Fibroblast of skin of right biceps (primary cell): ENCODE data around the gene MIS18BP1.
A peak's percentile ranks its signal among the peaks of the same experiment; 100 is the strongest.
"Not testable (repeated sequence)": the region's sequence is repeated elsewhere in the genome, so short reads cannot be mapped to it uniquely, and the experiment has no call there.

Source experiments
- DNase-seq: peaks from one replicate; pipeline ENCODE4 v3.0.0-alpha.2; 2013

The MIS18BP1 gene

DNA sequence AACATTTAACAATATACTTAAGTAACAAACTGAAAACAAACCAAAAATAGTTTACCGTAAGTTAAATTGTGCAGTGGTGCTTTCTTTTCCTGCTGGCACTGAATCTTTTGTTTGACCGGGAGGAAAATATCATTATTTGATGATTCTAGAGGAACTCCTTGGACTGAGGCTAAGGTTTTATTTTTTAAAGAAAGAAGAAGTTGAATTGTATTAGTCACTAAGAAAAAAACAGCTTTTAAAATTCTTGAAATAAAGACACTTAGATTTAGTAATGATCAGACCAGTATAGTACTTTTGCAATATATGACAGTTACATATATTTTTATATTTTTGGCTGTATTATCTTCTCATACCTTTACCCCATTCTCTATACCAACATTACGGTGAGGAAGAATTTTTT lies 10.3 kb downstream of the MIS18BP1 start:
- no peak for DNase-seq

DNA sequence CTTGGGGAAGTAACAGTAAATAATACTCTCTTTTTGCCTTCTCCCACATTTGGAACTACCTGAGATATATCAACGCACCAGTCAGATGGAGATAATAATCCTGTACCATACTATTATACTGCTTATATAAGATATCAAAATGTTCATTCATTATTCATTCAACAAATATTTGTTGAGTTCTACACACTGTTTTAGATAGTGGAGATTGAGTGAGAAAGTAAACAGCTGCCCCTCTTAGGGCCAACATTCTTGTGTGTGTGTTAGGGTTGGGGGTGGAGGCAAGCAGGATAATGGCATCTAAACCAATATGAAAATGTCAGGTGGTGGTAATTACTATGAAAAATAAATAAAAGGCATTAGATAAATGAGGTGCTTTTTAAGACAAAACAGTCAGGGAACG lies 14.0 kb downstream of the MIS18BP1 start:
- DNase-seq = no peak

GRCh38 chr14:45227566-45227965 lies 25.4 kb downstream of the MIS18BP1 start:
- no peak for DNase-seq

GRCh38 chr14:45222485-45223262 lies 30.3 kb downstream of the MIS18BP1 start:
- no peak for DNase-seq

- DNase-seq = not testable (repeated sequence)
Observed at GRCh38 chr14:45214341-45214740, 38.7 kb downstream of the MIS18BP1 start.

DNA sequence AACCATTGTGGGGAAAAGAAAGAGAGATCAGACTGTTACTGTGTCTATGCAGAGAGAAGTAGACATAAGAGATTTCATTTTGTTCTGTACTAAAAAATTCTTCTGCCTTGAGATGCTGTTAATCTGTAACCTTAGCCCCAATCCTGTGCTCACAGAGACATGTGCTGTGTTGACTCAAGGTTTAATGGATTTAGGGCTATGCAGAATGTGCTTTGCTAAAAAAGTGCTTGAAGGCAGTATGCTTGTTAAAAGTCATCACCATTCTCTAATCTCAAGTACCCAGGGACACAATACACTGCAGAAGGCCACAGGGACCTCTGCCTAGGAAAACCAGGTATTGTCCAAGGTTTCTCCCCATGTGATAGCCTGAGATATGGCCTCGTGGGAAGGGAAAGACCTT lies 39.3 kb downstream of the MIS18BP1 start:
- DNase-seq = not testable (repeated sequence)

DNA sequence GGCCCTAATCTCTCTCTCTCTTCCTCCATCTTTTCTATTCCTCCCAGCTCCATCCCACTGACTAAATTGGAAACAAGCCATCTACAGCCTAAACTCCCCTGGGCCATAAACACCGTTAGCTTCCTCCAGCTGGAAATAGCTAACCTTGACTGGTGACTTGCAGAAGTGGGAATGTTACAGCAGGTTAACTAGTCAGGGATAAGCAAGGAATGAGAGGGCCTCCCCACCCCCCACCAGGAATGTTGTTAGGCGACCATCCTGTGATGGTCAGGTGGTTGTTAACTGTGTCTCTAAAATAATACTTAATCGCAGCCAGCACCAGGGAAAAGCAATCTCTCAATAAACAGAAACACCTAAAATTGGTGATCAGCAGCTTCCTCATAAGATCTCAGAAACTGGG lies 40.8 kb downstream of the MIS18BP1 start:
- no peak for DNase-seq

GRCh38 chr14:45211295-45211694 lies 41.7 kb downstream of the MIS18BP1 start:
- DNase-seq = no peak

DNA sequence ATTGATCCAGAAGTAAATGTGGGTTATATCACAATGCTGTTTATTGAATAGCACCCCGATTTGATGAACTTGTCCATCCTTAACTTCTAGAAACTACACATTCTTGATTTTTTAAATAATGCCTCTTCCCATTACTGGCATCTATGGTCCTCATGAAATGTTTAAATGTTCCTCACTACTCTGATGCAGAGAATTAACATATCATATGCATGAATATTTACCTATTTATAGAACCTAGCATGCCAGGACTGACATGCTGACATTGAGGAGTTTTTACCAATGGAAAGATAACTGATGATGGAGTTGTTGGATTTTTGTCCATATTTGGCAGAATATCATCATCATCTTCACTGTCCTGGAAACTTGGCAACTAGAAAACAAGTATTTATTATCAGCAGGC lies 42.8 kb downstream of the MIS18BP1 start:
- no peak for DNase-seq

DNA sequence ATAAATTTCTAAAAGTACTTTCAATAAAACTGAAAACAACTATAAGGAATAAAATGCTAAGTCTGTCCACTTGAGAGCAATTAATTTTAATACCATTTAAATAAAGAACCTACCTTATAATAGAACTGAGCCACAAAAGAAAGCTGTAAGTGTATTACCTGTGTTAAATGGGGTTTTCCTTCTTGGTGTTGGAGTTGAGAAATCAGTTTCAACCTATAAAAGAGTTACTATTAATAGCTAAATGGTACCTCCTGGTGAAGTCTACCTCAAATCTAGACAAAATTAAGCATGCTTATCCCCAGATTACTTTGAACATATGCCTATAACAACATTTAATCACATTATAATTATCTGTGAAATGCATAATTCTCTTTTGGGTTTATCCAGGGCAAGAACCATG lies 48.8 kb downstream of the MIS18BP1 start:
- no peak for DNase-seq

GRCh38 chr14:45201905-45202304 lies 51.1 kb downstream of the MIS18BP1 start:
- DNase-seq = peak; percentile 9

GRCh38 chr14:45199230-45199629 lies 53.8 kb downstream of the MIS18BP1 start:
- peak; percentile 50 for DNase-seq

DNA sequence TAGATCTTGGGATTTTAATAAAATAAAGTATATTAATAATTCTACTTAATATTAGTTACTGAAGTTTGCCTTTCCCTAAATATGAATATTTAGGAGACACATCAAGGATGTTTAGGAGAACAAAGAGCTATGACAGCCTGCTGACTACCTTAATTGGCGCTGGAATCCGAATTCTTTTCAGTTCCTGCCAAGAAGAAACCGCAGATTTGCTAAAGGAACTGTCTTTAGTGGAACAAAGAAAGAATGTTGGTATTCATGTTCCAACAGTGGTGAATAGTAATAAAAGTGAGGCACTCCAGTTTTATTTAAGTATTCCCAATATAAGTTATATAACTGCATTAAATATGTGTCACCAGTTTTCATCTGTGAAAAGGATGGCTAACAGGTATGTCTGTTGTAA lies 54.5 kb downstream of the MIS18BP1 start:
- DNase-seq = peak; percentile 68

GRCh38 chr14:45194964-45195363 lies 58.0 kb downstream of the MIS18BP1 start:
- DNase-seq = no peak

DNA sequence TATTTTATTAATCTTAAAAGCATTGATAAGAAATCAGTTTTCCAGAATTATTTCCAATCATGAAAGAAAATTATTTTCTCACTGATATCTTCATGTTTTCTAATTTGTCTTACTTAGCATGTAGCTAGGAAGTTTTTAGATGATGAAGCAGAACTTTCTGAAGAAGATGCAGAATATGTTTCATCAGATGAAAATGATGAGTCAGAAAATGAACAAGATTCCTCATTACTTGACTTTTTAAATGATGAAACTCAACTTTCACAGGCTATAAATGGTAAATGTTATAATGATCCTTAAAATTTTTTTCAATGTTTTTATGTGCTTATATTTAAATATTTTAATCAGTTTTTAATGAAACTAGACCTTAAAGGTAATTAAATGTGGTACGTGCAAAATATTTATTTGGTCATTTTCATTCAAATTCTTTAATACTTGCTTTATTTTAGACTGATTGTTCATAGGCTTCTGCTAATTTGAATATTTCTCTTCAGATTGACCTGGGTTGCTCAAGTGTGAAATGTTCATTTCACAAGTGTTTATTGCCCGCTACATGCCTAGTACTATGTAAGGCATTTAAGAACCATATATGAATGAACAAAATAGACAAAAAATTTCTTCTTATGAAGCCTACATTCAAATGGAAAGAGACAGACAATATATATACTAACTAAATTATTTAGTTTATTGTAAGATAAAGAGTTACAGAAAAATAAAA lies 67.7 kb downstream of the MIS18BP1 start:
- DNase-seq = peak; percentile 54

- no peak for DNase-seq
Observed at GRCh38 chr14:45181806-45182205, 71.2 kb downstream of the MIS18BP1 start.

GRCh38 chr14:45181329-45181728 lies 71.7 kb downstream of the MIS18BP1 start:
- no peak for DNase-seq

DNA sequence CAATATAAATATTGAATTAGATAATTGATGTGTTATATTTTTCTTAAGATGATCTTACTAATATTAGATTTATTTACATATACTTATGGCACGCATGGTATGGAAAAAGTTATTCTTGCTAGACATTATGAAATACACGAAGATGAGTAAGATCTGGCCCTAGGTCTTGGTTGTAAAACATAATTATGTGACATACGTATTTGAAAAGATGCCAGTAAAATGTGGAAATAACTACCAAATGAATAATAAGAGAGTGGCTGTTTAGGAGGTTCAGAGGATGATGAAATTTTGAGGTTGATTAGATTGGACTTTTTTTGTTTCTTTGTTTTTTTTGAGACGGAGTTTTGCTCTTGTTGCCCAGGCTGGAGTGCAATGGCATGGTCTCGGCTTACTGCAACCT lies 75.9 kb downstream of the MIS18BP1 start:
- DNase-seq = peak; percentile 91

- DNase-seq = no peak
Observed at GRCh38 chr14:45169906-45170305, 83.1 kb downstream of the MIS18BP1 start.

DNA sequence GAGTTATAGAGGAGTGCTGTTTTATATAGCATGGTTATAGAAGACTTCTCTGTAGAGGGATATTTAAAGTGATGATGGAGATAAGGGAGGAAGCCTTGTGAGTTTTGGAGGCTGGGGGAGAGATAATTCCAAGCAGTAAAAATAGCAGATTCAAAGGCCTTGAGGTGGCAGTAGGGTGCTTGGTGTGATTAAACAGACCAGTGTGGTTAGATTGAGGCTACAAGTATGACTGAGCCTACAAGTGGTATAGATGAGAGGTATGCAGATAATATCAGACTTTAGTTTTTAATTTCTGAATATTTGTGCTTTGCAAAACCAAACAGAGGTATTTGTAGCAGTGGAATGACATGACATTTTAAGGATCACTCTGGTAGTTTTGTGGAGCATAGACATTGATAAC lies 96.9 kb downstream of the MIS18BP1 start:
- DNase-seq = peak; percentile 8
